Activated naive CD4-positive, alpha-beta T cell treated with Interleukin-2 at 50 U/mL for 16 hours (primary cell): Measurements from ENCODE around the gene TBC1D8.
"Not testable (repeated sequence)": the region's sequence is repeated elsewhere in the genome, so short reads cannot be mapped to it uniquely, and the experiment has no call there.

Experiments used
- DNase-seq: peaks from one replicate; pipeline ENCODE4 v3.0.0-alpha.2; 2020

TBC1D8 gene

DNA sequence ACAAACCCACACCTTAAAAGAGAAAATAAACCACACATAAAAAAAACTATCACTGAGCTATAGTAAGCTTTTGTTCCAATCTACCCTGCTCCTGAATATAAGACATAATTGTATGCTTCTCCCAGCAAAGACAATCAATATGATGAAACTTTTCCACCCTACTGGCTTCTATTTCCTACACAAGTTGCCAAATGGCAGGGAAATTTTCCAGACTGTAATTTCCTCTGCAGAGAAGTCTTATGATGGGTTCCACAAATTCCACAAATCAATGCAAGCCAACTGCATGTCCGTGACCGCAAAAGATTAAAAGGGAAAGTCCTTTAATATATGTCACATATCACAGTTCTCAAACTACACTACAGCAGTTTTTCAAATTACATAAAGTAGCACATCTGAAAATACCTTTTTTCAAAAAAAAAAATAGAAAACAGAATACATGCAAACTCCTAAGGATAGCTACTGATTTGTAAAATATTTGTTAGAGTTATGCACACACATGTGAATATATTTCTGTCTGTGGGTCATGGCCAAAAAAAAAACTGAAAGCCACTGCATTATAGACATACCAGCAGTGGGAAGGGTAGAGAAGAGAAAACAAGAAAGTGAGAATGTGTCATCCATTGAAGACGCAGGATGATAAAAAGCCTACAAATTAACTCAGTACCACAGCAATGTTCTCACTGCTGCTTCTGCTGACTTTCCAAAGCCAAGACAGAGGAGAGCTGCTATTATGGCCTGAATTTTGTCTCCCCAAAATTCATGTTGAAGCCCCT lies 87.6 kb downstream of the TBC1D8 start:
- DNase-seq: no peak

DNA sequence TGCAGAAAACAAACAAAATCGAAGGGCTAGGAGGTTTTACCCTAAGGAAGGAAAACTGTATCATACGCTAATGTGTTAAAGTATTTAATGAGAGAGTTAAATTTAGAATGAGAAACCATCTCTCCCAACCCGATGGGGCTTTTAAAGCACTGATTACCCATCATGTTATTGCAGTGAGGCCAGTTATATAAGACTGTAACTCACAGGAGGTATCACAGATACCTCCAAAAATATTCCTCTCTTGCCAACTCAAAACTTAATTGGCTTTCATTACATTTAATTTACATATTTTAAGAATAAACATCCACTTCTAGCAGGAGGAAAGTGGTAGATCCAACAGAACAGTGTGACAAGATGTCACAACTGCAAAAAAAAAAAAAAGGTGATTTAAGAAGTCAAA lies 92.8 kb downstream of the TBC1D8 start:
- DNase-seq: no peak

DNA sequence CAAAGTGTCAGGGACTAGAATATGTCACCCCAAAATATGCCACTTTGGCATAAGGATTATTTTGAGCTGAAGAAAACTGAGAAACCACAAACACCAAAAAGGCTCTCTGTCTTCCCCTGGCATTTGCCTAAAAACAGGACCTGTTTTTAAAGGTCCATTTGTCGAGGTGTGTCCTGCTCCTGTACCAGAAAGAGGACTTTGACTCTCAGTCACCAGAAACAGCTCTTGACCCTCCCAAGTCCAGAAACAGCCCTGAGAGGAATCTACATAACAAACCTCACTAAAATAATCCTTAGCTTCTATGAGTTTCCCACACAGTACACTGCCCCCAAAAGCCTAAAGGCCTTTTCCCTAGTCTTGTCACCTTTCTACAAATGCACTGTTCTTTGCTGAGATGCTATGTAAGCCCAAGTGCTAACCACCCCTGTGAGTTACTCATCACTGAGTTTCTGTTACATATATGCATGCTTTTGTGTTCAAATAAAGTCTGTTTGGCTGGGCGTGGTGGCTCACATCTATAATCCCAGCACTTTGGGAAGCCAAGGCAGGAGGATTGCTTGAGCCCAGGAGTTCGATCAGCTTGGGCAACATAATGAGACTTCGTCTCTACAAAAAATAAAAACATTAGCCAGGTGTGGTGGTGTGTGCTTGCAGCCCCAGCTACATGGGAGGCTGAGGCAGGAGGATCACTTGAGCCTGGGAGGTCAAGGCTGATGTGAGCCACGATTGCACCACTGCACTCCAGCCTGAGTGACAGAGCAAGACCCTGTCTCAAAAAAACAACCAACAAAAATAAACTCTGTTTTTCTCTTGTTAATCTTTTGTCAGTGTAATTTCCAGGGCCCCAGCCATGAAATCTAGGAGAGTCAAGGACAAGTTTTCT lies 93.9 kb downstream of the TBC1D8 start:
- no peak for DNase-seq

DNA sequence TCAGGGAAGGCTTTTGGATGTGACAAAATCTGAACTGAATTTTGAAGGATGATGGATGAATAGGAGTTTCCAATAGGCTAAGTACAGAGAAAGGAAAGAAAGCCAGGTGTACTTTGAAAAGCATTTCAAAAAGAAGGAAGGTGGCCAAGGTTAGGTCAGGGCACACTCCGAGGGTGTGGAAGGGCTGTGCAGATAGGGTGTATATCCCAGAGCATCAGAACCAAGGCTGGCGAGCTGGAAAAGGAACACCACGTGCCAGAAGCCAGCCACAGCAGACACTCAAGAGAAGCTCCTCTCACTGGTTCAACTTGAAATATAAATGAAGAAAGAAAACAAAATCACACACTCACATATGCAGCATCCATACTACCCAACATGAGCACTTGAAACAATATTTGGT lies 98.1 kb downstream of the TBC1D8 start:
- DNase-seq: no peak

DNA sequence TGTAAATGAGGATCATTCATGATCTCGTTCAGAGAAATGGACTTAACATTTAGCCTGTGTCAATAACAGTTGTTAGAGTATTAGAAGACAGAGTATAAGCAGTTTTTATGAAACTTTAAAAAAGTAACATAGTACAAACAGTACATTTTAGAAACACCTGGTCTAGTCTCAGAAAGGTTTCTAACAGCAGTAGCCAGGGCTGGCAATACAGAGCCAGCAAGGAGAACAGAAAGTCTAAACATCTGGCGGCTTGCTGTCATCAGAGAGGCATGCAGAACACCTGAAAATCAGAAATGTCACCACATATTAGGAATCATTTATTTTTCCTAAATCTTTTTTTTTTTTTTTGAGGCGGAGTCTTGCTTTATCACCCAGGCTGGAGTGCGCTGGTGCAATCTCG lies 99.0 kb downstream of the TBC1D8 start:
- DNase-seq: no peak

DNA sequence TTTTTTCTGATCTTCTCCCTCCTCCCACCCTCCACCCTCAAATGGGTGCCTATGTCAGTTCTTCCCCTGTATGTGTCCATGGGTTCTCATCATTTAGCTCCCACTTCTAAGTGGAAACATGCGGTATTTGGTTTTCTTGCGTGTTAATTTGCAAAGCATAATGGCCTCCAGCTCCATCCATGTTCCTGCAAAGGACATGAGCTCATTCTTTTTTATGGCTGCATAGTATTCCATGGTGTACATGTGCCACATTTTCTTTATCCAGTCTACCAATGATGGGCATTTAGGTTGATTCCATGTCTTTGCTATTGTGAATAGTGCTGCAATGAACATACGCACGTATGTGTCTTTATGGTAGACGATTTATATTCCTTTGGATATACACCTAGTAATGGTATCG lies 100.3 kb downstream of the TBC1D8 start:
- not testable (repeated sequence) for DNase-seq

DNA sequence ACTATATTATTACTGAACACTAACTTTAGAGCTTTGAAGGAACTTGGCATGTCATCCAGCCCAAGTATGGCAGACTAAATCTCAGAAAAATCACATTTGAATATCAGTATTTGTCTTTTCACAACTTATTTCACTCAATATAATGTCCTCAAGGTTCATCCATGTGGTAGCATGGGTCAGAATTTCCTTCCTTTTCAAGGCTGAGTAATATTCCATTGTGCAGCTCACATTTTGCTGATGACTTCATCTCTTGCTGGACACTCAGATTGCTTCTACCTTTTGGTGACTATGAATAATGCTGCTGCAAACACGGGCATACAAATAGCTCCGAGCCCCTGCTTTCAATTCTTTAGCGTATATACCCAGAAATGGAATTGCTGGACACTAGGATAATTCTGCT lies 102.4 kb downstream of the TBC1D8 start:
- DNase-seq: no peak

DNA sequence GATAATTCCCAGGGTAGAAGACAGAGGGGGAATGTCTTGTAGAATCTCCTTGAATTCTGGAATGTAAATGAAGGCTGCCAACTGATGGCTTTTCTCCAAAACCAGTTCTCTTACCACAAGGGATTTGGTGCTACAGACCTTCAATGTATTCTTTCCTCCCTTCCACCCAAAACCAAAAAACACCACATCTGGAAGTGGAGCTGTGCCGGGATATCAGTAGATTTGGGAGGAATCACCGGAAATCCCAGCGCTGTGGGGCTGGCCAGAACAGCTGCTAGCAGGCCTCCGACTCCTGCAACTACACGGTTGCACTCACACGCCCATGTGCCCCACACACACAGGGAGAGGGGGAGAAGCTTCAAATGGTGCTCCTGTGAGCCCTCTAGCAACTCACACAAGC lies 103.4 kb downstream of the TBC1D8 start:
- no peak for DNase-seq

DNA sequence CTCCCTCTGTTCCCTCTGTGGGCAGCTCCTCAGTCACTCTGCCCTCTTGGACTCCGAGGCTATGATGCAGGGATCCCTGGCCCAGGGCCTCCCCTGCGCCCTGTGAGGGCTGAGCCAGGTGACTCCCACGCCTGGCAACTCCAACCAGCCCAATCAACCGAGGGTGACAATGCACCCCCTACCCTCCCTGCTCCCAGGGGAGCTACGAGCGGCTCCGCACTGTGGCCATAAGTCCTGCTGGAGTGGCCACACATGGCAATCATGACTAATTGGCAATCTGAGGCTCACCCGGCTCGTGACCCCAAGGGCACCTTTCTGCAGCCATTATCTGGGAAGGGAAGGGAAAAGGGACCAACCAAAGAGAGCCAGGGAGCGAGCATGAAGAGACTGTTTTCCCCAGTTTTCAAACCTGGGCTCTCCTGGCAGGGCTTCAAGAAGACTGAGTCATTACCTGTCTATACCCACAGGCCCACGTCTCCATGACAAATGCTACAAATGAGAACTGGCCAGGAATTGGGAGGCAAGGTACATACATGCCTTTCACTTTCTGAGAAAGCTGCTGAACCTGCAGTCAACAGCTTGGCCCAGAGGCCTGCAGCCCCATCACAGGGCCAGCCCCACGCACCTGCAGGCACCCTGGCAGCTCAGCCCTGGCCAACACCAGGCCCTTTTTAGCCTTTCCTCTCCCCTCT lies 104.0 kb downstream of the TBC1D8 start:
- no peak for DNase-seq

DNA sequence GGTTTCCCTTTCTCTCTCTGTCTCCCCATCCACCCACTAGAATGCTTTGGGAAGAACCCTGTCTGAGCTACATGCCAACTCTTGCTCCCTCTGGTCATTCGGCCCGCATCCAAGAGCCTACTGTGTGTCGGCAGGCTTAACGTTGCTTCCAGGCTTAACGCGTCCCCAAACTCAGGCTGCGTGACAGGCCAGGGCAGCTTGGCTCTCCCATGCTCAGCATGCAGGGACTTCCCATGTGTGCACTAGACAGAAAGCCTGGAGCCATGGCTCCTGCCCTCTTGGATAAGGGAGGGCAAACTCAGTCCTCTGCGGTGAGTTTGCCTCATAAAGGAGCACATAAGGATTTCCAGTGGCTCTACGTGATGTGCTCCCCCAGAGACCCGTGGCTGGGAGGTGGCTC lies 105.9 kb downstream of the TBC1D8 start:
- DNase-seq: no peak

DNA sequence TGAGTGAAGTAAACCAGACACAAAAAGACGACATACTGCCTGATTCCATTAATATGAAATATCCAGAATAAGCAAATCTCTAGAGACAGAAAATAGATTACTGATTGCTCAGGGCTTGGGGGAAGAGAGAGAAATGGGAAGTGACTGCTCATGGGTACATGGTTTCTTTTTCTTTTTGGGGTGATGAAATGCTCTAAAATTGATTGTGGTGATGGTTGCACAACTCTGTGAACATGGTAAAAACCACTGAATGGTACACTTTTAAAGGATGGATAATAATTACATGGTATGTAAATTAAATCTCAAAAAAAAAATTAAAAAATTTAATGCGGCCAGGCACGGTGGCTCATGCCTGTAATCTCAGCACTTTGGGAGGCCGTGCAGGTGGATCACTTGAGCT lies 109.8 kb downstream of the TBC1D8 start:
- no peak for DNase-seq

DNA sequence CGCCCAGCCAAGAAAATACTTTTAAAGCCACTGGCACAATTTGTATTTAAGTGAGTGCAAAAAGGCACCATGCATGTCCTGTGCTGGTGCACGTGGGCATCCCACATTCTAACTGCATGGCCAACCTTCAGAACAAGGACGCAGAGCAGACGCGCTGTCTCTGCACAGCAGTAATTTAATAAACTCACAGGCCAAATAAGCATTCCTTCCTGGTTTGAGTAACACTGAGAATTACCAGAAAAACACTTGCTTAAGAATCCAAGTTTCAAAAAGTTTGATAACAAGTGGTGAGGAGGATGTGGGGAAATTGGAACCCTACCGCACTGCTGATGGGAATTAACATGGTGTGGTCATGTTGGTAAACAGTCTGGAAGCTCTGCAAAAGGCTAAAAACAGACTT lies 110.4 kb downstream of the TBC1D8 start:
- no peak for DNase-seq

DNA sequence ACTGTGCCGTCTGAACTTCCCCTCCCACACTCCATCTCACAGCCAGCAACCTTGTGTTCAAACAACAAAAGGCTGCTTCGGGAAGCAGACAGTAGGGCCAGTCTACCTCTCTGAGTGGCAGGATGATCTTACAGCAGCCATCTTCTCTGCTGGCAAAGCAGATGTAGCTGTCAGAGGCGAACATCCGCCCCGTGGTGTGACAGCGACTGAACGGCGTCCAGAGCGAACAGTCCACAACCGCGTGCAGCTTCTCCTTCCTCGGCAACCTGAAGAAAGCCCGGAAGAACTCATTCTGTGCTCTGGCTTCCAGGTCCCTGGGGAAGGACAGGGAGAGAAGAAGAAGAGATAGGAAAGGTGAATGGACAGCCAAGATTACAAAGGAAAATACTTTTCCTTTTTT lies 111.1 kb downstream of the TBC1D8 start:
- no peak for DNase-seq

DNA sequence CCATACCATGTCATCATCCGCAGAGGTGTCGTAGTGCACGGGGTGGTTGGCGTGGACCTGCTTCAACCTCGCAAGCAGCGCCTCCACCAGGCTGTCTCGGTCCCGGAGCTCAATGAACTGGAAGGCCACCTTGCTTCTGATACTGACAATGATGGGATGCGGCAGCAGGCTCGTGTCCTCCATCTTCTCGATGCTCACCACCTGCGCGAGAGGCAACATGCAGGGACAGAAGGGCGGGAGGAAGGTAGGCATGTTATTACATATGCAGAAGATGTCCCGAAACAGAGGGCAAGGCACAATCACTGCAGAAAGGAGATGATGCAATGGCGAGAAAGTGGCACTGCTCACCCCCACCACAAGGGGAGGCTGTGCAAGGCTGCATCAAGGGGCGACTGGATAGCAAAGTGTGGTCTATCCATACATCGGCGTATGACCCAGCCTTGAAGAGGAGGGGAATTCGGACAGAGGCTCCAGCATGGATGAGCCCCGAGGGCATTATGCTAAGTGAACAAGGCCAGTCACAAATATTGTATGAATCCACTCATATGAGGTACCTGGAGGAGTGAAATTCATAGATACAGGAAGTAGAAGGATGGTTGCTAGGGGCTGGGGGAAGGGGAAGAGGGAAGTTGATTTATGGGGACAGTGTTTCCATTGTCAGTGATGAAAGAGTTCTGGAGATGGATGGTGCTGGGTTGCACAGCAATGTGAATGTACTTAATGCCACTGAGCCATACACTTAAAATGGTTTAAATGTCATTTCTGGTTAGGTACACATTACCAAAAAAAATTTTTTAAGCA lies 112.5 kb downstream of the TBC1D8 start:
- DNase-seq: no peak

DNA sequence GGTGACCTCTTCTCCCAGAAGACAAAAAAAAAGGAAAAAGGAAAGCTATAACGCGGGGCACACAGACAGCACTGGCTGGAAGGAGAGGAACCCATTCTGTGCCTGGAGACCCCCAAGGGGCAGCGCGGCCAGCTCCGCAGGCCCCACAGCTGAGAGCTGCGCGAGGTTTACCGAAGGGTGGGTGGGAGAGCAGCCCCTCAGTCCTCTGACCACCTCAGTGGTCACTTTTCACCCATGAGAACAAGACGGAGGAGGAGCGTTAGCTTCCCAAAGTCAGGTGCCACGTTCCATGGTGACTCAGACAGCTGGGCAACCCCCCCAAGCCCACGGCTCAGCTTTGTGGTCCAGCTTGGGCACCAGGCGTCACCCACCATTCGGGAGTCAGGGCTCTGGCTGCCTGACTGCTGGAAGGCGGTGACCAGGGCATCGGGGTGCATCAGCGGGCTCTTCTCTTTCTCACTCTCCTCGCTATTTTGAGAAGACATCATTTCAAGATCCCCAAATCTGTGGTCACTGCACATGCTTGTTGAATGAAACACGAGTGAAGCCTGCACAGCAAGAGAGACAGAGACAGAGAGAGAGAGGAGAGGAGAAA lies 113.9 kb downstream of the TBC1D8 start:
- DNase-seq: no peak

DNA sequence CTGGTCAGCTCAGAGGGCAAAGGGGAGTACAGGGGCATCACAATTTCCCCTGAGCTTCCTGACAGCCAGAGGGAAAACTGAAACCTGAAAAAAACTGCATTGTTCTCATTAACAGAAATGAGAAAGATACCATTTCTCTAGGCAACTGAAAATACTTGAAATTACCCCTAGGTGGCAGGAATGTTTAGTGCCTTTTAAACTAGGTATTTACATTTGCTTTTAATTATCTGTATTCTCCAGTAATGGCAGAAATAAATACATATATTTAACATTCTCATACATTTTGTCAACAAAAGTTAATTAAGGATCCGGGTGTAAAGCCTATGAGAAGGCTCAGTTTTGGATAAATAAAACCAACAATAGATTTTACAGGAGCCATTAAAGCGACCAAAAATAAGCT lies 114.6 kb downstream of the TBC1D8 start:
- DNase-seq: no peak

DNA sequence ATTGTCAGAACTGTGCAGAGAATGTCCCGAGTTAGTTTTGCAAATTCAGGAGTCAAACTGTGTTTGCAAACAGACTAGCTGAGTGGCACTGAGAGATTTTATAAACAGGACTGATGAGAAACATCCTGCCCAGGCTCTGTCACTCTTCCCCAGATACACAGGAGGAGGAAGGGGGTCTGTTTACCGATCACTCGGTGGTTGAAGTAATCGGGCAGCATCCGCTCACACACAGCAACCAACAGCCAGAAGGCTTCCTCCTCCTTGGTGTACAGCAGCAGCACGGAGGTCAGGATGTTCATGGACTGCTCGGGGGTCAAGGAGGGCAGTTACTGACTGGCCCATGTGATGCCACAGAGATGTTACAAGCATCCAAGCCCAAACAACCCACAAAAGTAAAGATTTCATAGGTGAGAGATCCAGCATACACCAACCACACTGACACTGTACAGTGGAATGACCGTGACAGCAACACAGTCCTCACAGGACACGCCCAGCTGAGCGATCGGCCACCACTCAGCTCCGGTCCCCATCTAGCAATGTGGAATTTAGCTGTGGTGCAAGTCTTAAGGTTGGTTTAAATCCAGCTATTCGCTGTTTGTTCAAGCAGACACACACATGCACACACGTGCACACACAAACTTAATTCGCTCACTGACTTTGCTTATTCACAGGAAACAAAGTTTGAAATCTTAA lies 119.0 kb downstream of the TBC1D8 start:
- DNase-seq: no peak

DNA sequence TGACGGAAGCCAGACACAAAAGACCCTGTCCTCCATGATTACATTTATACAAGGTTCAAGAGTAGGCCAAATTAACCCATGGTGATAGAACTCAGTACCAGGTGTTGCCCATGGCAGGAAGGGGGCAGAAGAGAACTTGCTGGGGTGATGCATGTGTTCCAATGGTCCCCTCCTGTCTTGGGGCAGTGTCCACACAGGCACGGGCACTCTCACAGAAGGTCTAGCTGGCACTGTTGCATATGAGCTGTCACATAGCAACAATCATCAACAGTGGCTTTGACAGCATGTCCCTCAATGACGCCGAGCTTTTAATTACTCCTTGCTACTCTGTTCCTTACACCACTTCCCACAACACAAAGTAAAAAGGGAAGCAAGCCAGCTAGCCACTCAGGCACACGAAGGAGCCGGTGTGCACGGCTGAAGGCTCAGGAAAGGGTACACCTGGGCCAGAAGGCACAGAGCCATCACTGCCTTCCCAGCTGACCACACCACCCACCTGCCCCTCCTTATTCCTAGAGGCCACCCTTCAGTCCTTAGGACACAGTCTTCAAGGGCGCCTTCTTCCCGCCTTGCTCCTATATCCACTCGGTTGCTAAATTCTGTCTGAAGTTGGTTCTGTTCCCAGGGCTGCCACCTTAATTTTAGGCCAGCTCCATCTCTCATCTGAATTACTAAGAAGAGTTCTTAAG lies 120.2 kb downstream of the TBC1D8 start:
- no peak for DNase-seq

DNA sequence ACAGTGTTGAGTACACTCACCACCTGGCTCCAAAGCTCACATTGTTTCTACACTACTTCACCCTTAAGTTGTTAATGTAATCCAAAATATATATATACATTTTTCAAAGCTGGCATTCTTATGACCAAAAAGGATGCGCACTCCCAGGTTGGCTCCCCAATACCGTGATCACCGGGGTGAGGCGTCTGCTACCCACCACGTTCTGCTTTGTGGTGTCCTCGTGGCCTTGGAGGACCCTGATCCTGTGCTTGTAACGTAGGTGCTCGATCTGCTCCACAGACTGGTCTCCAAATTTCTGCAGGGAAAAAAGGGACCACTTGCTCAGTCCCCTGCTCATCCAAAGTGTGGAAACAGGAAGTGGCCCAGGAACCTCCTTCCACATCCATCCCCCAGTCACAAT lies 123.3 kb downstream of the TBC1D8 start:
- no peak for DNase-seq

DNA sequence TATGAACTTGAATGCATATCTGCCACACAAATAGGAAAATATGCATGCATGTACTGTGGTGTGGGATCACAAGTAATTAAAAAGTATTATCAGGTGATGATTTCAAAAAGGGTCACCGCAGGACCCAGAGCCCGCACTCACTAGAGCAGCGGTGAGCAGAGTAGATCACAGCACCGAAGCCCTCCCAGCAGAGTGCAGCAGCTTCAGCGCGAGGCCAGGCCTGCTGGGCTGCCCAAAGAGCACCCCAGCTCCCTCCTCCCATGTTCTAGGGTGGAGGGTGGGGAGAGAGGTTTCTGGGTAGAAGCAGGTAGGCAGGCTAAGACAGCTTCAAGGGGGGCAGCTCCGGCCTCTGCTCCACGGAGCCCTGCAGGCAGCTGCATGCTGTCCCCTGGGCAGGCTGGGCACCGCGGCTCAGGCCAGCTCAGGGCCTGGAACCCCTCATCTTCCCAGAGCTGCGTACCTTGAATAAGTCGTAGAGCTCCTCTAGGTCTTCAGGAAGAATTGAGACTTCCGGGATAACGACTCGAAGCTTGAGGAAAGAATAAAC lies 124.2 kb downstream of the TBC1D8 start:
- no peak for DNase-seq

DNA sequence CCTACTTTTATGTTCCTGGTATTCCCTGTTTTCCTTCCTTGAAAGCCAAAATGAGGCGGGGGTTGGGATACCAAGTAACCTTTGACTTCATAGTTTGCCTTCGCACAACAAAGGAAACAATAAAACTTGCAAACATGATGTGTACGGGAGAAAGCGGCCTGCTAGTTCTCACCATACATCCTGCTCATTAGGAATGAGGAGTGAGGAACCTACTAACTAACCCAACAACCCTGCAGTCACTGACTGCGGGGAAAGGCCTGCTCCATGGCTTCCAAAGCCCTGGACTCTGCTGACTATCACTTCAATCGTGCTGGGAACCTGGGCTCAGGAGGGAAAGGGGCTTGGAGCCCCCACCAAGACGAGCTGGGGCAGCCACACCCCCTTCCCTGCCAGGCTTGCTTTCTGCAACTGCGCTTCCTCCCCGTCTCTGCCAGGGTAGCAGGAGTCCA lies 124.9 kb downstream of the TBC1D8 start:
- DNase-seq: no peak
